Measurements from ENCODE around the gene B4GALT6. TPM values are rescaled to one million over a fixed set of nuclear protein-coding genes. Genes with fewer than 3 reads are reported as not detected.

B4GALT6 gene
- total RNA-seq, 1 experiment from 2014 or later: 0.78 TPM

GRCh38 chr18:31671951-31672350 lies 12.4 kb downstream of the B4GALT6 start:
- in situ Hi-C loops (cut with HindIII; ENCODE audit: low pct_unique_long_range_greater_than_20kb, low sequenced_read_pairs): no loop called here
- no peak for DNase-seq (ENCODE audit: low read depth)

DNA sequence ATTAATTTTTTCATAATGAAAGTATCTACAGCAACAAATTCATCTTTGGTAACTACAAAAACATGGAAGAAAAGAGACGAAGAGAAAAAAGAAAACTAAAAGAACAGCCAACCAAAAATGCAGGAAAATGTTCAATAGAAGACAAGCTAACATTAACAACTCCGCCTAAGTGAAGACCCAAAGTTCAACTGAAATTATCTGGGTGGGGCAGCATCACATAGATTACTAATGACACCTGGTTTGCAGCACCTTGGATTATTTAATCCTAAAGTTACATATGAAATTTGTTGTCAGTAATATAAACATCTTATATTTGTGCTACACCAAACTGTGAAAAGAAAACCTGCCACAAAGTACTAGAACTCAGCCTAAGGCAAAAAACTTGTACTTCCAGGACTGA lies 14.8 kb downstream of the B4GALT6 start:
- DNase-seq (ENCODE audit: low read depth): no peak
- in situ Hi-C loops (cut with HindIII; ENCODE audit: low pct_unique_long_range_greater_than_20kb, low sequenced_read_pairs): no loop called here

- in situ Hi-C loops (cut with HindIII; ENCODE audit: low pct_unique_long_range_greater_than_20kb, low sequenced_read_pairs): no loop called here
- DNase-seq (ENCODE audit: low read depth): no peak
Measured at GRCh38 chr18:31667185-31667584, 17.2 kb downstream of the B4GALT6 start.

DNA sequence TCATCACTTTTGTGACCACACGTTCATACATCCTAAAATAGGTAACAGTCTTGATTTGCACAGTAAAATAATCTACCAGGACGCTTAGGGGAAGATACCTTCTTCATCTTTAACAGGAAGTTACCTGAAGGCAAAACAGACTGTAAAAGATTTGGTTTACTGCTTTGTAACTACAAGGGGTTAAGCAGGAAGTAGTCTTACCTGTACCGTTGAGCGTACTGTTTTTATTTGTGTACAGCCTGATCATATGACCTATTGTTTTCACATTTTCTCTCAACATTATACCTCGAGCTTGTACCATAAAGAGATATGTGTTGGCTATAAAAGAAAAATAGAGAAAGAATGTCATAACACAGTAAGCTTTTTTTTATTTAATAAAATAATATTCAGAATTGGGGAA lies 18.3 kb downstream of the B4GALT6 start:
- in situ Hi-C loops (cut with HindIII; ENCODE audit: low pct_unique_long_range_greater_than_20kb, low sequenced_read_pairs): no loop called here
- DNase-seq (ENCODE audit: low read depth): no peak

DNA sequence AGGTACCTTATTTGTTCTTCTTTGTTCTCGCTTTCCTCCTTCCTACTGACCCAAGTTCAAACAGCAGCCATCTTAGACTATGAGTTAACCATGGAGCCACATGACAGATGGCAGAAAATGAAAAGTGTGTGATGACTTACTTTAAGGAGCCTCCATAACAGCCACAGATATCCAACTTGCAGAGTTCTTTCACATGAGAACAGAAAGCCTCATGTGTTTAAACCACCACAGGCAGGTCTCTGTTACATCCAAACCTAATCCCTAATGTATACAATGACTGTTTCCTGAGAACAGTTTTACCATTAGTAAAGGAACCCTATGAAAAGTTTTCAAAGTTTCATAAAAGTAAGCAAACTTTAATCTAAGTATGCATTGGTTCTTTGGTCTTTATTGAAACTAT lies 20.3 kb downstream of the B4GALT6 start:
- in situ Hi-C loops (cut with HindIII; ENCODE audit: low pct_unique_long_range_greater_than_20kb, low sequenced_read_pairs): no loop called here
- DNase-seq (ENCODE audit: low read depth): no peak

GRCh38 chr18:31661965-31662364 lies 22.4 kb downstream of the B4GALT6 start:
- in situ Hi-C loops (cut with HindIII; ENCODE audit: low pct_unique_long_range_greater_than_20kb, low sequenced_read_pairs): no loop called here

DNA sequence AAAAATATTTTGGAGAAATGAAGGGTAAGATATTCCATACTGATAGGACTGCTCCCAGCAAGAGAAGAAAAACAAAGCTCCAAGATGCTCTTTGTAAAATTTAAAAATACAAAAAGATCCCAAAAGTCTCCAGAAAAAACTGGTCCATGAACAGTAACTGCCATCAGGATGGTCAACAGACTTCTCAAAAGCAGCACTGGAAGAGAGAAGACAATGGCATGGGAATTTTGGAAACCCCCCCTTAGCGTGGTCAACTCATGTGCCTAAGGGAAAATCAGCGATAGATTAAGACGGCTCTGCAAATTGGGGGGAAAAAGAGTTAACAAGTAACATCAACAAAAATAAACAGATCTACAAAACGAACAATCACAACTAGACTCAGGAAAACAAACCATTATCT lies 23.6 kb downstream of the B4GALT6 start:
- in situ Hi-C loops (cut with HindIII; ENCODE audit: low pct_unique_long_range_greater_than_20kb, low sequenced_read_pairs): no loop called here
- no peak for DNase-seq (ENCODE audit: low read depth)

More at GRCh38 chr18:31661965-31662364, 22.4 kb downstream of the B4GALT6 start:
- DNase-seq (ENCODE audit: low read depth): no peak

GRCh38 chr18:31659576-31660177 lies 24.7 kb downstream of the B4GALT6 start:
- in situ Hi-C loops (cut with HindIII; ENCODE audit: low pct_unique_long_range_greater_than_20kb, low sequenced_read_pairs): no loop called here
- DNase-seq (ENCODE audit: low read depth): no peak

GRCh38 chr18:31658670-31659575 lies 25.5 kb downstream of the B4GALT6 start:
- DNase-seq (ENCODE audit: low read depth): no peak
- in situ Hi-C loops (cut with HindIII; ENCODE audit: low pct_unique_long_range_greater_than_20kb, low sequenced_read_pairs): no loop called here

DNA sequence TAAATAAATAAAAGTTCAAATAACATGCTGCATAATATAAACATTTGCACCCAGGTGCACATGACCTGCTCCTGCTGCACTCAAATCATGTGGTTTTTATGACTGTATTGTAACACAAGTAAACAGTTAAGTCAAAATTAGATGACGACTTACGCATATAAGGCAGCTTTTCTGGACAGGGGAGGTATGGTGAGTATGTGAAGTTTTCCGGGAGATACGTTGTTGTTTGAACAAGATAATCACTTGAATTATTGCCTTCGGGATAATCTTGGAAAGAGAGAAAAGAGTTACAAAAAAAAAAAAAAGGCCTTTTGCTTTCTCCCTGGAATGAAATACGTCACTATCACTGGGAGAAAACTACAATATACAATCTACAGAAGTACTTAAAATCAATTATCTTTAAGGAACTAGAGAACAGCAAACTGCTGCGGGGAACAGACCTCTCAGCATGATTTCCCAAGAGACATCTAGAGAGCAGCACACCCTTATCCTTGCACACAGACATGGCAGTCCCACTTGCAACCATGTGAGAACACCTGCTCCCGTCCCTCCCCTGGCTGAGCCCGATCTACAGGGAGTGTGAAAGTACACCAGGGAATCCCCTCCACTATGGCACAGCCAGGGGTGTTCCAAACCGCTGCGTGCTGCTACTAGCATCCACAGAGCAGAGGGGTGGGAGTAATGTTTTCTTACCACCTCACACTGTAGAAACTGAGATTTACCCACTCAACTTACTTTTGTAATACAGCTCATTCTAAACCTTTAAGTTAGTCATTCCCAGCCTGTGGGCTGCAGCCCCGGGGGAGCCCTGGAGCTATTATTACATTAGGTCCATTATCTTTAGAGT lies 26.3 kb downstream of the B4GALT6 start:
- in situ Hi-C loops (cut with HindIII; ENCODE audit: low pct_unique_long_range_greater_than_20kb, low sequenced_read_pairs): no loop called here
- no peak for DNase-seq (ENCODE audit: low read depth)

- no peak for DNase-seq (ENCODE audit: low read depth)
- in situ Hi-C loops (cut with HindIII; ENCODE audit: low pct_unique_long_range_greater_than_20kb, low sequenced_read_pairs): no loop called here
Measured at GRCh38 chr18:31656754-31657153, 27.6 kb downstream of the B4GALT6 start.

DNA sequence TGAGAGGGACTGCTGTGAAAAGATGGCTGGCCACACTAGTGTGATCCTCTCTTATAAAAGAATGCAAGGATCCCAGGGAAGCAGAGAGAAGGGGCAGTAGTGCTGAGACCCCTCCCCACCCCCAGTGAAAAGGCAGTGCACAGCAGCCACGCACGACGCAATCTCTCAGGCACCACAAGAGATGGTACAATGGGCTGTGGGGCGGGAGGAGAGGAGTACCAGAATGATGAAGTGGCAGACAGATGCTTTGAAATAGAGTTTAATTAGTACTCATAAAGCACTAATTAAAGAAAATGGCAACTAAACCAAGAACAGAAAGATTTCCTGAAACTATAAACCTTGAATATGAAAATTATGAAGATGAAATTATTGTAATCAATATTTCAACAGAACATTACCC lies 29.0 kb downstream of the B4GALT6 start:
- DNase-seq (ENCODE audit: low read depth): no peak
- in situ Hi-C loops (cut with HindIII; ENCODE audit: low pct_unique_long_range_greater_than_20kb, low sequenced_read_pairs): no loop called here

DNA sequence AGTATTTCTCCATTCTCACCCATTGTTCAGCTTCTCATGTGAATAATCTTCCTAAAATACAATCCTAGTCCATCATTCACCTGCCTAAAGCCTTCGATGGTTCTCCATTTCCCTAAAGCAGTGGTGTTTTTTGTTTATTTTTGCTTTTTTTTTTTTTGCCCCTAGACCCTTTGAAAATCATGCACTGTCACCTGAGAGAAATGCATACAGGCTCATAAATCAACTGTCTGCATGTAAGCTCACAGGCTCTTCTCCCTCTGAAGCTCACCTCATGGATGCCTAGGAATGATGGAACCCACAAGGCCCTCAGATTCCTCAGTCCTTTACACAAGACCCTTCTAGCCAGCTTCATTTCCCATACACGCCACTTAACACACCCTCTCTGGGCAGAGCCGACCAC lies 31.5 kb downstream of the B4GALT6 start:
- DNase-seq (ENCODE audit: low read depth): no peak
- in situ Hi-C loops (cut with HindIII; ENCODE audit: low pct_unique_long_range_greater_than_20kb, low sequenced_read_pairs): no loop called here

DNA sequence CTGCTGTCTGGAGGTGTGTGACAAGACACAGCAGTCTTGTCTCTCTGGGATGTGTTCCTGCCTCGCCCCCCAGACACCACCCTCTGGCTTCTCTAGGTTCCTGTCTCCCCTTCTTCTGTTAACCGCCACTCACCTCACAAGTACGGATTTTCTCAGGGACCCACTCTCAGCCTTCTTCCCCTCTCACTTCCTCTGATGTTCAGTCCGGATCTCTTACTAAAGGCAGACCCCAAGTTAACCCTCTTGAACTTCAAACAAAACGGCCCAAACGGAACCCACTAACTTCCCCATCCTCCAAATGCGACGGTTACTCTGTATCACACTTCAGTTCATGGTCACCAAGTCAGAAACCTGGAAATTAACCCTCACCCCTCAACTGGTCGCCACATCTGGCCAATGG lies 32.0 kb downstream of the B4GALT6 start:
- DNase-seq (ENCODE audit: low read depth): no peak
- in situ Hi-C loops (cut with HindIII; ENCODE audit: low pct_unique_long_range_greater_than_20kb, low sequenced_read_pairs): no loop called here

GRCh38 chr18:31651369-31651768 lies 33.0 kb downstream of the B4GALT6 start:
- in situ Hi-C loops (cut with HindIII; ENCODE audit: low pct_unique_long_range_greater_than_20kb, low sequenced_read_pairs): no loop called here
- DNase-seq (ENCODE audit: low read depth): no peak

DNA sequence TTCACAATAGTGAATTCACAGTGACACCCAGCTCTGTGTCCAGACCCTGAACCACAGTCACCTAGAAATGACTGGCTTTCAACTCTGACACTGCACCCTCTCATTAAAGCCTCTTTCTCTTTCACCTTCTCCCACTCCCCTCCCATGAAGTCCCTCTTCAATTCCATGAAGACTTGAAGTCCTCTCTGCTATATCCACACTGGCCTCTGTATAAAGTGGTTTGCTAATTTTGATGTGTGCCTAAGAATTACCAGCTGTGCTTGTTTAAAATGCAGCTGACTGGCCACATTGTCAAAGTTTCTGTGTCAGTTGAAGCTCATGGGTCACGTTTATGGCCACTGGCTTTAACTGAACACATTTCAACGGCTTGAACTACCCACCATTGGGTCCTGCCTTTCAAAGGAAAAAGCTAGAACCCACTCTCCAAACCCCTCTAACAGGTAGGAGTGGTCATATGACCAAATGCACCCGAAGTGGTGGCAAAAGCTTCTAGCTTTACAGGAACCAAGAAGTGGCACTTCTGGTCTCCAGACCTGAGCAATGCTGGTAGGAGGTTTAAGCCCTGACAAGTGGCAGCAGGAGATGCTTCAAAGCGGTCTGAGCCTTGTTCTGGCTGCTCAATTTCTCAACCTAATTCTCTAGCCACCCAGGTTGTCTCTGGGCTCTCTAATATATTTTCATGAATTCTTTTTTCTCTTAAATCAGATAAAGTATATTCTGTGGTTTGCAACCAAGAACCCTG lies 34.2 kb downstream of the B4GALT6 start:
- DNase-seq (ENCODE audit: low read depth): no peak
- in situ Hi-C loops (cut with HindIII; ENCODE audit: low pct_unique_long_range_greater_than_20kb, low sequenced_read_pairs): no loop called here

DNA sequence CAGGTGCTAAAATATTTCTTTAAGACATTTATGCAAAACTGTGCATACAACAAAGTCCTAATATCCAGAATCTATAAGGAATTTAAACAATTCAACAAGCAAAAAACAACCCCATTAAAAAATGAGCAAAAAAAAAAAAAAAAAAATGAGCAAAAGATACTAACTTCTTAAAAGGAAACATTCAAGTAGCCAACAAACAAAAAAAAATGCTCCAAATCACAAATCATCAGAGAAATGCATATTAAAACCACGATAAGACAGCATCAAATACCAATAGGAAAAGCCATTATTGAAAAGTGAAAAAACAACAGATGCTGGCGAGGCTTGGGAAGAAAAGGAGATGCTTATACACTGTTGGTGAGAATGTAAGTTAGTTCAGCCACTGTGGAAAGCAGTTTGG lies 34.9 kb downstream of the B4GALT6 start:
- DNase-seq (ENCODE audit: low read depth): no peak
- in situ Hi-C loops (cut with HindIII; ENCODE audit: low pct_unique_long_range_greater_than_20kb, low sequenced_read_pairs): no loop called here

DNA sequence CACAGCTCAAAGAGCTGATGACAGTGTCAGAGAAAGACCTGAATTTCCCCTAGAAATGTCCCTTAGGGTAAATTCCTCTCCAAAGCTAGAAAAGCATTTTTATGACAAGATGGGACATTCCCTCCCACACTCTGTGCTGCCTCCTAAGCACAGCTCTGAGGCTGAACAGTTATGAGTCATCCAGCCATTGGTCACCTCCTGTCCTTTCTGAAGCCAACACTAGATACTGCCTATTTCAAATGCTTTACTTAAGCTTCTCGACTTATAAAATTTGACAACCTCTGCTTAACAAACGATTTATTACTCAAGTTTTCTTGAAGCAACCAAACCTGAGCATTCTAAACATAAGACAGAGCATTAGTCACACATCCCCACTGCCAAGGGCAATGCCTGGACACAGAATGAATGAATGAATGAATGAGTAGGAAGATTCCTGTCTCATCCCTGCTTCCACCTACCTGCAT lies 35.4 kb downstream of the B4GALT6 start:
- peak; percentile 50 for DNase-seq (ENCODE audit: low read depth)
- in situ Hi-C loops (cut with HindIII; ENCODE audit: low pct_unique_long_range_greater_than_20kb, low sequenced_read_pairs): no loop called here

All from Caki2 (cell line).